AG09319 (cell line): Measurements from ENCODE around the gene STIL.

ENCODE experiments used
- DNase-seq: peaks from one replicate; pipeline ENCODE4 v3.0.0-alpha.2; 2010; ENCODE audit warnings: low read depth; ENCODE audit errors: extremely low read depth
- TF ChIP-seq, protein P1 (sequence below): IDR thresholded peaks from 2 replicates; pipeline ENCODE4 v1.5.1; 2011; ENCODE audit warnings: low read depth, mild to moderate bottlenecking, inconsistent platforms, low read length, moderate library complexity

Gene STIL

DNA sequence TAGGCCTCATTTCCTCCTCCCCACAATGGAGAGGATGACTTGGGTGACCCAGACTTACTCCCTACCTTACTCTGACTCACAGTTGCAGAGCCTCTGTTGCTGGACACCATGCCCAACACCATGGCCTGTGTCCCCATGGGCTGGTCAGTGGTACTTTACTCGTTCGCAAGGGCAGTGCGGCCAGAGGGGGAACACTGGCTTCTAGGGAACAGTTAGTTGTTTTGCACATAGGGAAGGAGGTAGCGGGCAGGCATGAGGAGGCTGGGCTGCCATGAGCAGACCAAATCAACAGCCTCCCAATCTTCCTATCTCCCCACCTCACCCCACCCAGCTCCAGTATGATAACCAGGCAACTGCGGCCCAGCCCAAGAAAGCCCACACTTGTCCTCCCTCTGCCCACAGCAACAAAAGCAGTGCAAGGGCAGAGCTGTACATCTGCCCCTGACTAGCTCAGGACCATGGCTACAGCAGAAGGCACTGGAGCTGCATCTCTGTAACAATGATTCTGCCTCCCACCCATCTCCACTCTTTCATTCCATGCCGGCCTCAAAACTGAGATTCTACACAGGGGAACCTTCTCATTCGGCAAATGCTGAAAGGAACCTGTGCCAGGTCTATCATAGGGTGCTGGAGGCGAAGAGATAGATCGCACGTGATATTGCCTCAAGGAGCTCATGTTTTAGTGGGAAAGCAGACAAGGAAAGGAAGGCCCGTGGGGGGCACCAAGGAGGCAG, 100.5 kb downstream of the STIL start:
- DNase-seq = no peak
- TF ChIP-seq, protein P1, sequence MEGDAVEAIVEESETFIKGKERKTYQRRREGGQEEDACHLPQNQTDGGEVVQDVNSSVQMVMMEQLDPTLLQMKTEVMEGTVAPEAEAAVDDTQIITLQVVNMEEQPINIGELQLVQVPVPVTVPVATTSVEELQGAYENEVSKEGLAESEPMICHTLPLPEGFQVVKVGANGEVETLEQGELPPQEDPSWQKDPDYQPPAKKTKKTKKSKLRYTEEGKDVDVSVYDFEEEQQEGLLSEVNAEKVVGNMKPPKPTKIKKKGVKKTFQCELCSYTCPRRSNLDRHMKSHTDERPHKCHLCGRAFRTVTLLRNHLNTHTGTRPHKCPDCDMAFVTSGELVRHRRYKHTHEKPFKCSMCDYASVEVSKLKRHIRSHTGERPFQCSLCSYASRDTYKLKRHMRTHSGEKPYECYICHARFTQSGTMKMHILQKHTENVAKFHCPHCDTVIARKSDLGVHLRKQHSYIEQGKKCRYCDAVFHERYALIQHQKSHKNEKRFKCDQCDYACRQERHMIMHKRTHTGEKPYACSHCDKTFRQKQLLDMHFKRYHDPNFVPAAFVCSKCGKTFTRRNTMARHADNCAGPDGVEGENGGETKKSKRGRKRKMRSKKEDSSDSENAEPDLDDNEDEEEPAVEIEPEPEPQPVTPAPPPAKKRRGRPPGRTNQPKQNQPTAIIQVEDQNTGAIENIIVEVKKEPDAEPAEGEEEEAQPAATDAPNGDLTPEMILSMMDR = no peak

DNA sequence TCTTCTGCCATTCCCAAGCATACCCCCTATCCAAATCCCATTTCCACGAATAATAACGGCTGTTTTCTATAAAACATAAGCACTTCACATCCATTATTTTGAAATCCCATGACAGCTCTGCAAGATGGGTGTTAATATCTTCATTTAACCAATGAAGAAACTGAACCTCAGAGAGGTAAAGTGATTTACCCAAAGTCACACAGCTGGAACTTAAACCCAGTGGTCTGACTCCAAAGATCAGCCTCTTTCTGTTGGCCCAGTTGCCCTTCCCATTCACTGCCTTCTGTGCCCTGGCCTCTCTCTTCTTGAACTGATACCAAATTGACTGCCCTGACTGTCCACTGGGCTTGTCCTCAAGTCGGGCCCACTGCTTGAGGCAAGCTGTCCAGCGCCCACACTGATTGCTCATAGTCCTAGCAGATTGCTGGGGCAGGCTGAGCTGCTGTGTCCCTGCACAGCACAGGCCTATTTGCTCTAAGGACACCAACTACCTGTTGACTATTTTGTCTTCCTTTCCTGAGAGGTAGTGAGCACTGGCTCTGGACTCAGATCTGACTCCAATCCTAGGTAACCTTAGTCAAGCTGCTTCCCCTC, 101.2 kb downstream of the STIL start:
- TF ChIP-seq, protein P1 = no peak
- DNase-seq = no peak

DNA sequence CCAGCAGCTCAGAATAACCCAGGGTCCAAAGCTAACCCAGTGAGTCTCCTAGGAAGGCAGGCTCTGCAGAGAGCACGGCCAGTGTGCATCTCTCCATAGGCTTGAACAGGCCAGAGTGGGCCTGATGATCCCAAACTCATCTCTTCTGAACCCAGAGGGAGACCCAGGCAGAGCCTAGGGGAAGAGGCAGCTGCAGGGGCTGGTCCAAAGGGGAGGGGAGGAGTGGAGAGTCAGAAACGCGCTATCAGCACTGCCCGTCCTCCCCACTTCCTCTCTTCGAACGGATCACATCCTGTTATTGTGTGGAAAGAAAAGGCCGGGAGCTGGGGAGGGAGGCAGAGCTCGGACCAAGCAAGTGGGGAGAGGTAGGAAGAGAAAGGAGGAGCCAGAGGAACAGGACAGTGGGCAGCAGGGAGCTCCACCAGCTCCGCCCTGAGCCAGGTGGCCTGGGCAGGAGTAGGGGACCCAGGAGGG, 102.1 kb downstream of the STIL start:
- TF ChIP-seq, protein P1 = no peak
- no peak for DNase-seq

DNA sequence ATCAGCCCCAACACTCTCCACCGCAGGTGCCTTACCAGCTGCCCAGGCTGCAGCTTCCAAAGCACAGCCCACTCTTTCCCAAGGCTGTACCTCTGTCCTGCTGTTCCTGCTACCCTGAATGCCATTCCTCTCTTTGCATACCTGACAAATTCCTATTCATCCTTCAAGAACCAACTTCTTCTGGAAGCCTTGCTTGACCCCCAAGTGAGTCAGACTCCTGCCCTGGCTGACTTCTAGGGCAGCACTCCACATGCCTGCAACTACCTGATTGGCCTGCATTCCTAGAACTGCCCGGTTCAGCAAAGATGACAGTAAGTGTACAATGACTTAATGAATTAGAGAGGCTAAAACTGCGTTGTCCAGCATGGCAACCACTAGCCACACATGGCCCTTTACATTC, 103.3 kb downstream of the STIL start:
- TF ChIP-seq, protein P1 = no peak
- DNase-seq = no peak

DNA sequence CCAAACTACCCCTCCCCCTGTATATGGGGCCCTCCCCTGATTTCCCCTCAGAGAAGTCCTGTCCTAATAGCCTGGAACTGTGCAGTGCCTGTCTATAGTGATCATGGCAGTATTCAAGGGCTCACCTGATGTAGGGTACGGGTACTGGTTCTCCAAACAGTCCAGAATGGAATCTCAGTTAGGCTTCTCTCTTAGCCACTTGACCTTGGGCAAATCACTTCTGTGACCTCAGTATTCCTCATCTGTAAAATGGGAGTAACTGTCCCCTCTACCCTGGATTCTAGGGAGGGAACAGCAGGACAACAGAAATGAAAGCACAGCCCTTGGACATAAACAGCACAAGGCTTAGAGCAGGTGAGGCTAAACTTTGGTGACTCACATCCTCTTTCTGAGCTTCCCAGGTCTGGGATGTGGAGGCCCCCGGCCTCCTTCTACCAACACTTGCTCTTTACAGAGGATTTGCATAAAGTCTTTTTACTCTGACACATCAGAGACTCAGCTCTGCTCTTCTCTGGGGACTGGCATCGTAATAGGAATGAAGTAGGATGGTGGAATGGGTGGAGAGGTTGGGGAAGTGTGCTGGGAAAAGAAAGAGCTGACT, 104.1 kb downstream of the STIL start:
- TF ChIP-seq, protein P1 = no peak
- no peak for DNase-seq

DNA sequence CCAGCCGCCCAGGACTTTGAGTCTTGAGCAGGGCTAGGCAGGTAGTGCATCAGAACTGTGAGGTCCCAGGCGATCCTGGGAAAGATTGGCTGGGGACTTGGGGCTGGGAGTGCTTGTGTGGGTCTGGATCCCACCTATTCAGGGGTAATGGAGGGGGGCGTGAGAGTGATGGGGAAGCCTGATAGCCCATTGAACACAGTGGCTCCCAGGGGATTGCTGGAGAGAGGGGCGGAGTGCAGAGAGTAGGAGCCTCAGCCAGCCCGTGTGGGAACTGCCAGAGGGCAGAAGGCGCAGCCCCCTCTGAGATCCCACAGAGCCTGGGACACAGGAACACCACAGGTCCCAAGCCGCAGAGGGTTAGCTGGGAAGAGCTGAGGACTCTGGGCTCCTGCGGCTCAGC, 104.9 kb downstream of the STIL start:
- TF ChIP-seq, protein P1 = no peak
- no peak for DNase-seq

DNA sequence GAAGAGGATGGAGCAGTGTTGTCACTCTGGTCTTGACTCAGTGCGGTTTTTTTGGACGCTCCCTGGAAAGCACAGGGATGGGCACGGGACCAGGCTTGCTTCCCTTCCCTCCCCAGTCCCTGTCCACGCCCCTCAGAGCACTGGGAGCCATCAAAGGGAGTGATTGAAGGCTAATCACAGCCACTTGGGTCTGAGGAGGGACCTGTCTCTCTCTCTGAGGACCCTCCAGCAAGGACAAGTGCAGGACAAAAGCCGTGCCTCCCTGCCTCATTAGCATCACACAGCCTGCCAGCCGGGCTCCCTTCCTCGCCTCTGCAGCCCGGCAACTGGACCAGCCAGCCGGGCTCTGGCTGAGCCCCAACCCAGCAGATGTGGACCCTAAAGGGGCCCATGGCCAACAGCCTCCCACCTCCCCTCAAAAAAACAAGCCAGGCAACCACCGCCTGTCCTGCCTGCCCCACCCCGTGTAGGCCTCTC, 105.5 kb downstream of the STIL start:
- DNase-seq = no peak
- TF ChIP-seq, protein P1 = no peak
